Measurements from ENCODE around the gene RBFOX2. TPM values are rescaled to one million over a fixed set of nuclear protein-coding genes. Genes with fewer than 3 reads are reported as not detected.

Gene RBFOX2
- total and polyA plus RNA-seq, 2 of the 8 experiments (the other 6 are each of a cell fraction or from before 2014, with no cell fraction given) = 121 to 122 TPM

DNA sequence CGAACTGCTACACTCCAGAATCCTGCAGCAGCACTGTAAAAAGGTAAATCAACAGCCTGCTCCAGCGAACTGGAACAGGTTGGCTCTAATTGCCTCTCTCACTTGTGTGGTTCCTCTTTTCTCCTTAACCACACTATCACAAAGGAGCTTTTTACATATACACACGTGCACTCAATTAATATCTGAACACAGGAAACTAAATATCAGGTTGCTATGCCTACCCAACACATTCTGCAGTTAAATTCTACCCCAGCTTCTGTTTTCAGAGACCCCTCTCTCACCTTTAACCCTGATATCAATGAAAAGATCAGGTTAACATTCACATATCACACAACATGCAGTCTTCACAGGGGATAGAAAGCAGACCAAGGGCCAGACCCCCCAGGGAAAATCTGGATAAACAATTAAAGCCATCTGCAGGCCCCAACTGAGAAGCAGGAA, 11.0 kb downstream of the RBFOX2 start (continued):
- TF ChIP-seq RFX5 (IDR thresholded peaks at IDR 0.05; ENCODE audit: borderline replicate concordance, low read depth, low read length) (no peak), BACH1 (IDR thresholded peaks at IDR 0.05; ENCODE audit: low read length) (no peak), SRF (IDR thresholded peaks at IDR 0.05; ENCODE audit: low read depth, low read length) (no peak), ASH2L (IDR thresholded peaks at IDR 0.05; ENCODE audit: low read length) (no peak)
- TF ChIP-seq, protein P1, sequence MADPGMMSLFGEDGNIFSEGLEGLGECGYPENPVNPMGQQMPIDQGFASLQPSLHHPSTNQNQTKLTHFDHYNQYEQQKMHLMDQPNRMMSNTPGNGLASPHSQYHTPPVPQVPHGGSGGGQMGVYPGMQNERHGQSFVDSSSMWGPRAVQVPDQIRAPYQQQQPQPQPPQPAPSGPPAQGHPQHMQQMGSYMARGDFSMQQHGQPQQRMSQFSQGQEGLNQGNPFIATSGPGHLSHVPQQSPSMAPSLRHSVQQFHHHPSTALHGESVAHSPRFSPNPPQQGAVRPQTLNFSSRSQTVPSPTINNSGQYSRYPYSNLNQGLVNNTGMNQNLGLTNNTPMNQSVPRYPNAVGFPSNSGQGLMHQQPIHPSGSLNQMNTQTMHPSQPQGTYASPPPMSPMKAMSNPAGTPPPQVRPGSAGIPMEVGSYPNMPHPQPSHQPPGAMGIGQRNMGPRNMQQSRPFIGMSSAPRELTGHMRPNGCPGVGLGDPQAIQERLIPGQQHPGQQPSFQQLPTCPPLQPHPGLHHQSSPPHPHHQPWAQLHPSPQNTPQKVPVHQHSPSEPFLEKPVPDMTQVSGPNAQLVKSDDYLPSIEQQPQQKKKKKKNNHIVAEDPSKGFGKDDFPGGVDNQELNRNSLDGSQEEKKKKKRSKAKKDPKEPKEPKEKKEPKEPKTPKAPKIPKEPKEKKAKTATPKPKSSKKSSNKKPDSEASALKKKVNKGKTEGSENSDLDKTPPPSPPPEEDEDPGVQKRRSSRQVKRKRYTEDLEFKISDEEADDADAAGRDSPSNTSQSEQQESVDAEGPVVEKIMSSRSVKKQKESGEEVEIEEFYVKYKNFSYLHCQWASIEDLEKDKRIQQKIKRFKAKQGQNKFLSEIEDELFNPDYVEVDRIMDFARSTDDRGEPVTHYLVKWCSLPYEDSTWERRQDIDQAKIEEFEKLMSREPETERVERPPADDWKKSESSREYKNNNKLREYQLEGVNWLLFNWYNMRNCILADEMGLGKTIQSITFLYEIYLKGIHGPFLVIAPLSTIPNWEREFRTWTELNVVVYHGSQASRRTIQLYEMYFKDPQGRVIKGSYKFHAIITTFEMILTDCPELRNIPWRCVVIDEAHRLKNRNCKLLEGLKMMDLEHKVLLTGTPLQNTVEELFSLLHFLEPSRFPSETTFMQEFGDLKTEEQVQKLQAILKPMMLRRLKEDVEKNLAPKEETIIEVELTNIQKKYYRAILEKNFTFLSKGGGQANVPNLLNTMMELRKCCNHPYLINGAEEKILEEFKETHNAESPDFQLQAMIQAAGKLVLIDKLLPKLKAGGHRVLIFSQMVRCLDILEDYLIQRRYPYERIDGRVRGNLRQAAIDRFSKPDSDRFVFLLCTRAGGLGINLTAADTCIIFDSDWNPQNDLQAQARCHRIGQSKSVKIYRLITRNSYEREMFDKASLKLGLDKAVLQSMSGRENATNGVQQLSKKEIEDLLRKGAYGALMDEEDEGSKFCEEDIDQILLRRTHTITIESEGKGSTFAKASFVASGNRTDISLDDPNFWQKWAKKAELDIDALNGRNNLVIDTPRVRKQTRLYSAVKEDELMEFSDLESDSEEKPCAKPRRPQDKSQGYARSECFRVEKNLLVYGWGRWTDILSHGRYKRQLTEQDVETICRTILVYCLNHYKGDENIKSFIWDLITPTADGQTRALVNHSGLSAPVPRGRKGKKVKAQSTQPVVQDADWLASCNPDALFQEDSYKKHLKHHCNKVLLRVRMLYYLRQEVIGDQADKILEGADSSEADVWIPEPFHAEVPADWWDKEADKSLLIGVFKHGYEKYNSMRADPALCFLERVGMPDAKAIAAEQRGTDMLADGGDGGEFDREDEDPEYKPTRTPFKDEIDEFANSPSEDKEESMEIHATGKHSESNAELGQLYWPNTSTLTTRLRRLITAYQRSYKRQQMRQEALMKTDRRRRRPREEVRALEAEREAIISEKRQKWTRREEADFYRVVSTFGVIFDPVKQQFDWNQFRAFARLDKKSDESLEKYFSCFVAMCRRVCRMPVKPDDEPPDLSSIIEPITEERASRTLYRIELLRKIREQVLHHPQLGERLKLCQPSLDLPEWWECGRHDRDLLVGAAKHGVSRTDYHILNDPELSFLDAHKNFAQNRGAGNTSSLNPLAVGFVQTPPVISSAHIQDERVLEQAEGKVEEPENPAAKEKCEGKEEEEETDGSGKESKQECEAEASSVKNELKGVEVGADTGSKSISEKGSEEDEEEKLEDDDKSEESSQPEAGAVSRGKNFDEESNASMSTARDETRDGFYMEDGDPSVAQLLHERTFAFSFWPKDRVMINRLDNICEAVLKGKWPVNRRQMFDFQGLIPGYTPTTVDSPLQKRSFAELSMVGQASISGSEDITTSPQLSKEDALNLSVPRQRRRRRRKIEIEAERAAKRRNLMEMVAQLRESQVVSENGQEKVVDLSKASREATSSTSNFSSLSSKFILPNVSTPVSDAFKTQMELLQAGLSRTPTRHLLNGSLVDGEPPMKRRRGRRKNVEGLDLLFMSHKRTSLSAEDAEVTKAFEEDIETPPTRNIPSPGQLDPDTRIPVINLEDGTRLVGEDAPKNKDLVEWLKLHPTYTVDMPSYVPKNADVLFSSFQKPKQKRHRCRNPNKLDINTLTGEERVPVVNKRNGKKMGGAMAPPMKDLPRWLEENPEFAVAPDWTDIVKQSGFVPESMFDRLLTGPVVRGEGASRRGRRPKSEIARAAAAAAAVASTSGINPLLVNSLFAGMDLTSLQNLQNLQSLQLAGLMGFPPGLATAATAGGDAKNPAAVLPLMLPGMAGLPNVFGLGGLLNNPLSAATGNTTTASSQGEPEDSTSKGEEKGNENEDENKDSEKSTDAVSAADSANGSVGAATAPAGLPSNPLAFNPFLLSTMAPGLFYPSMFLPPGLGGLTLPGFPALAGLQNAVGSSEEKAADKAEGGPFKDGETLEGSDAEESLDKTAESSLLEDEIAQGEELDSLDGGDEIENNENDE (IDR thresholded peaks at IDR 0.05; ENCODE audit: insufficient replicate concordance, low read length) = no peak
- TF ChIP-seq, protein P2, sequence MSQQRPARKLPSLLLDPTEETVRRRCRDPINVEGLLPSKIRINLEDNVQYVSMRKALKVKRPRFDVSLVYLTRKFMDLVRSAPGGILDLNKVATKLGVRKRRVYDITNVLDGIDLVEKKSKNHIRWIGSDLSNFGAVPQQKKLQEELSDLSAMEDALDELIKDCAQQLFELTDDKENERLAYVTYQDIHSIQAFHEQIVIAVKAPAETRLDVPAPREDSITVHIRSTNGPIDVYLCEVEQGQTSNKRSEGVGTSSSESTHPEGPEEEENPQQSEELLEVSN (IDR thresholded peaks at IDR 0.05) = no peak

Measured in H1 (cell line).